Hindlimb muscle (tissue), 1 donor: ENCODE results near the gene PSMF1. TPM values are rescaled to one million over a fixed set of nuclear protein-coding genes. Genes with fewer than 3 reads are reported as not detected.
"Not testable (repeated sequence)": the region's sequence is repeated elsewhere in the genome, so short reads cannot be mapped to it uniquely, and the experiment has no call there.

ENCODE experiments used
- DNase-seq: peaks from one replicate; pipeline ENCODE4 v3.0.0-alpha.2; 2013
- polyA plus RNA-seq: library from polyadenylated mRNA; unstranded; fragments of 120-200 nt; gene quantifications from one replicate; pipeline ENCODE4 v1.2.1, GENCODE V29; 2013; ENCODE audit not compliant: insufficient read length

PSMF1 gene
- polyA plus RNA-seq, 1 donor: 116 TPM

- DNase-seq: no peak
Measured at GRCh38 chr20:1215386-1216170, 97.2 kb downstream of the PSMF1 start.

- not testable (repeated sequence) for DNase-seq
Measured at GRCh38 chr20:1216527-1217427, 98.4 kb downstream of the PSMF1 start.

Other genes with a start within 250 kb of the PSMF1 start
- gene ANGPT4, start 202.3 kb upstream of the PSMF1 start, polyA plus RNA-seq: 0.18 TPM
- 0.28 TPM for gene RSPO4, start 116.3 kb upstream of the PSMF1 start, polyA plus RNA-seq
- gene TMEM74B, start 66.4 kb downstream of the PSMF1 start, polyA plus RNA-seq: 4.9 TPM
- 0.36 TPM for gene C20orf202, start 84.9 kb downstream of the PSMF1 start, polyA plus RNA-seq
- gene RAD21L1, start 107.4 kb downstream of the PSMF1 start, polyA plus RNA-seq: not detected
- 9.3 TPM for gene SNPH, start 147.7 kb downstream of the PSMF1 start, polyA plus RNA-seq
- 1.8 TPM for gene SDCBP2, start 210.5 kb downstream of the PSMF1 start, polyA plus RNA-seq